Hematopoietic multipotent progenitor cell treated with erythropoietin and hydrocortisone succinate and interleukin-3 and kit ligand, for 4 days (in vitro differentiated cells): ENCODE measurements around the gene PNMA1.
A peak's percentile ranks its signal among the peaks of the same experiment; 100 is the strongest.

Source experiments
- DNase-seq: peaks from one replicate; pipeline ENCODE4 v3.0.0-alpha.2; 2015

Gene PNMA1

GRCh38 chr14:73713803-73714655, at the start of gene PNMA1:
Gene PNMA1, minus strand, starts transcription at chr14:73714384. Its CDS starts 745 bp downstream, at chr14:73713639.
- DNase-seq, result peak; percentile 93

GRCh38 chr14:73763396-73763795, 49.2 kb upstream of the PNMA1 start:
- DNase-seq, result no peak

GRCh38 chr14:73762375-73762822, 48.2 kb upstream of the PNMA1 start:
- DNase-seq, result peak; percentile 79

- DNase-seq, result no peak
Measured at GRCh38 chr14:73761618-73762355, 47.6 kb upstream of the PNMA1 start.

- DNase-seq, result no peak
Measured at GRCh38 chr14:73760598-73761586, 46.7 kb upstream of the PNMA1 start.

GRCh38 chr14:73759714-73760597, 45.8 kb upstream of the PNMA1 start:
- peak; percentile 98 for DNase-seq

GRCh38 chr14:73759183-73759713, 45.1 kb upstream of the PNMA1 start:
- peak; percentile 81 for DNase-seq

GRCh38 chr14:73758392-73759182, 44.4 kb upstream of the PNMA1 start:
- peak; percentile 92 for DNase-seq

GRCh38 chr14:73757876-73758391, 43.8 kb upstream of the PNMA1 start:
- DNase-seq, result no peak

GRCh38 chr14:73757381-73757780, 43.2 kb upstream of the PNMA1 start:
- no peak for DNase-seq

GRCh38 chr14:73755434-73756014, 41.3 kb upstream of the PNMA1 start:
- peak; percentile 86 for DNase-seq

- peak; percentile 34 for DNase-seq
Measured at GRCh38 chr14:73754911-73755360, 40.8 kb upstream of the PNMA1 start.

- peak; percentile 93 for DNase-seq
Measured at GRCh38 chr14:73753887-73754795, 40.0 kb upstream of the PNMA1 start.

- DNase-seq, result peak; percentile 99
Measured at GRCh38 chr14:73753124-73753886, 39.1 kb upstream of the PNMA1 start.

- peak; percentile 75 for DNase-seq
Measured at GRCh38 chr14:73752297-73752992, 38.3 kb upstream of the PNMA1 start.

GRCh38 chr14:73751157-73751691, 37.0 kb upstream of the PNMA1 start:
- no peak for DNase-seq

- no peak for DNase-seq
Measured at GRCh38 chr14:73750531-73750901, 36.3 kb upstream of the PNMA1 start.
